NCI-H2081 (cell line): ENCODE data around the gene BHLHE23.
A peak's percentile ranks its signal among the peaks of the same experiment; 100 is the strongest.

ENCODE experiments used
- DNase-seq, 2 experiments: peaks; one replicate each; lab custom pipeline; 2025; lab: John Stamatoyannopoulos, UW

The BHLHE23 gene

DNA sequence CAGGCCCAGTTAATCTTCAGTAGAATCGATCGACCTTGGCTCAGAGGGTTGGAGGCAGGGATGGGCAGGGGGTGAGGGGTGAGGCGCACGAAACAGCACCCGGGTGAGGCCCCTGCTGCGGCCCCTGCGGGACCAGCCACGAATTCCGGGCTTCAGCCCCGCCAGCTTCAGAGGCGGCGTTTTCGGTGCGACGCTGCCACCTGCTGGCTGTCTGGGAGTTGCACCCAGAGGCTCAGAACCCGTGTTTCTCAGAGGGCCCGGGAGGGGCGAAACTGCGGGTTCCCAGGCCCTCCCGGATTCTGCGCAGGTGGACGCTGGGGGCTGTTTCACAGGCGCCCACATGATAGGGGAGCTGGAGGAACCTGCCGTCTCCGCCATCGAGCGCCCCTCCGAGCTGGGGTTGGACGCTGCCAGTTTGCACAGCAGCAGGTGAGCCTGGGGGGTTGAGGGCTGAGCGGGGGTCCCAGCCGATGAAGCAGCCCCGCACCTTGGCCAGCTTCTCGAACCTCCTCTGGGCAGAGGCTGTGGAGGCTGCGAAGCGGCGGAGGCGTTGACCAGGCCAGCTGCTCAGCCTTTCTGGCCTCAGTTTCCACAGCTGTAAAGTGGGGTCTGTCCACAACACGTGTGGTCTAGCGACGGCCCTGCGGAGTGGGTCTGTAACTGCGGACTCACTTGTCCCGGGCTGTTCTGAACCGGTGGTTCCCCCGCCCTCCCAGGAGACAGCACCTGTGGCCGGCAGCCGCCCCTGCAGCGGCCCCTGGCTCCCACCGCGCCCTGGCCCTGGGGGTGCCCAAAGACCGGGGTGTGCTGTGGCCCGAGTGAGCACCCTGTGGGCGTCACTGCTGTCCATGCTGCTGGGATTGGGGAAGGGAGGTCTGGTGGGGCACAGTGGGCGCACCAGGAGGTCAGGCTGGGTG, 2.5 kb upstream of the BHLHE23 start:
- peak; percentile 57 to 67 for DNase-seq

DNA sequence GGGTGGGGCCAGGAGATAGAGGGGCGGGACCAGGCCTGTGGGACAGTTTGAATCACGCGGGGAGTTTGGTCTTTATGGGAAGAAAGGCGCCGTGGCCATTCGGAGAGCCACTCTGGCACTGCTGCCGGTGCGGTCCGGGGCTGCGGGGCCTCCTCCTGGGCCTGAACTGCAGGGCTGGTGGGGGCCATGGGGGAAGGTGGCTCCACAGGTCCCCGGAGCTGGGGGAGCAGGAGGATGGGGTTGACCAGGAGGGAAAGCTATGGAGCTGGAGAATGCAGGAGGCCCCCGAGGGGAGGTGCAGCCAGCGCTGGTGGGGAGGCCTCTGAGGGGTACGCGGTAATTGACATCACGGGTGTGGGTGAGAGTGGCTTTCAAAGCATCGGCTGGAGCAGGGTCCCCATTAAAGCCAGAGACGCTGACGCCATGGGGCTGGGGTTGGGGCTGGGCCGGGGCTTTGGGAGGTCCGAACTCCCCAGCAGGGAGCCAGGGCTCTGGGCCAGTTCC, 1.8 kb upstream of the BHLHE23 start:
- DNase-seq, result no peak

DNA sequence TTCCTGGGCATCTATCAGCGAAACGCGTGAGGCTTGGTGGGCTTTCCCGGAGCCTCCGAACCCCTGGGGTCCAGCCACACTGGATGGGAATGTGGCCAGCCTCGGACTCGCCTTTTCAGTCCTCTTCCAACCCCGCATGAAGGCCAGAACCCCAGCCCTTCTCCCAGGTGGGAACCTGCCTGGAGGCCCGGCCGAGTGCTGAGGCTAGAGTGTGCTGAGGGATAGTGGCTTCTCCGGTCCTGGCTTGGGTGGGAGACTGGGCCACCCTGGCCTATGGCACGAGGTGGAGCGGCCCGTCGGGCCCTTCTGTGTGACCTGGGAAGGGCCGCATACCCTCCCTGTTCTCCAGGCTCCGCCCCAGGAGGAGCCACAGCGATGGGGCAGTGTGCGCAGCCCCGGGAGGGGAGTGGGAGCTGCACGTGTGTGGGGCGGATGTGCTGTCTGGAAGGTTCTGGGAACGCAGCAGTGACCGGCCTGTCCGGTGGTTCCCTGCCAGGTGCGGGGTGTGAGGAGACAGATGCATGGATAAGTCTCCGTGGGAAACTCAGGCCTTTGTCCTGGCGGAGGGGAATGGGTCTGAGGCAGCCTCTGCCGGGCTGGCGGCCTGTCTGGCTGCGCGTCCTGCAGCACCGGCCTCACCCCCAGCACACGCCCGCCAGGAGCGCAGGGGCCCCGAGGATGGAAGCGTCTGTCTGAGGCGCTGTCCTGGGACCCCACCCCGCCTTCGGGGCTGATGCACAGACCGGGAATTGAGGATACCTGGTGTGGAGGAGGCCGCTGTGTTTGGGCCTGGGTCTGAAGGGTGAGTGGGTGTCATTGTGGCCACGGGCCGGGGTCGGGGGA, 1.1 kb upstream of the BHLHE23 start:
- no peak for DNase-seq

DNA sequence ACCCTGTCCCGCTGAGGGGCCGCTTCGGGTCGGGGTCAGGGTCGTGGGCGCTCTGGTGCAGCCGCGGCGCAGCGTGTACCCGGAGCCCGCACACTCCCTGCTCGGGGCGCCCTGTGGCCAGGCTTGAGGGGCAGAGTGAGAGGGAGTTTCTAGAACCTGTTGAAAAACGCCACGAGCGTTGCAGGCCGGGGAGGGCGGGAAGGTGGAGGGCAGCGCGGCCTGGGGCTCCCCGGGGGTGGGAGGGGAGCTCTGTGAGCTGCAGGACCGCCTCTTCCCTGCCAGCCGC, 539 bp upstream of the BHLHE23 start:
- no peak for DNase-seq

DNA sequence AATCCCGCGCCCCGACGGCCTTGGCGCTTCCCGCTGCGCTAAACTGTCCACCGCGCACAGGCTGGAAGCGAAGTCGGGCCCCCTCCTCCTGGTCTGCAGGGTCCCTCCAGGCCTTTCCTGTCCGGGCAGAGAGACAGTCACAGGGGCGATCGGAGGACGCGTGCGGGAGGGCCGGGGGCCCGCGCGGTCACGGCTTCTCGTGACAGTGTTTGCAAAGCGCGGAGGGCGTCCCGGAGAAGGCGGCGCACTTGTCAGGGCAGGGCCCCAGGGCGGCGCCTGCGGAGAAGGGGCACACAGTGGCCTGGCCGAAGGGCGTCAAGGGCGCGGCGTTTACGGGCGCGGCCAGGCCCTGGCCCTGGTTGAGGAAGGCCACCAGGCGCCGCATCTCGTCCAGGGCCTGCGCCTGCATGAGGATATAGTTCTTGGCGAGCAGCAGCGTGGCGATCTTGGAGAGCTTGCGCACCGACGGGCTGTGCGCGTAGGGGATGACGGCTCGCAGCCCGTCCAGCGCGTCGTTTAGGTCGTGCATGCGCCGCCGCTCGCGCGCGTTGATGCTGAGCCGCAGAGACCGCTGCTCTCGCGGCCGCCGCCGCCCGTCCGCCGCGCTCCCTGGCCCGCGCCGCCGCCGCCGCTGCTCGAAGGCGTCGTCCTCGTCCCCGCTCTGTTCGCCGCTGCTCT, 763 bp downstream of the BHLHE23 start:
- DNase-seq, result no peak

DNA sequence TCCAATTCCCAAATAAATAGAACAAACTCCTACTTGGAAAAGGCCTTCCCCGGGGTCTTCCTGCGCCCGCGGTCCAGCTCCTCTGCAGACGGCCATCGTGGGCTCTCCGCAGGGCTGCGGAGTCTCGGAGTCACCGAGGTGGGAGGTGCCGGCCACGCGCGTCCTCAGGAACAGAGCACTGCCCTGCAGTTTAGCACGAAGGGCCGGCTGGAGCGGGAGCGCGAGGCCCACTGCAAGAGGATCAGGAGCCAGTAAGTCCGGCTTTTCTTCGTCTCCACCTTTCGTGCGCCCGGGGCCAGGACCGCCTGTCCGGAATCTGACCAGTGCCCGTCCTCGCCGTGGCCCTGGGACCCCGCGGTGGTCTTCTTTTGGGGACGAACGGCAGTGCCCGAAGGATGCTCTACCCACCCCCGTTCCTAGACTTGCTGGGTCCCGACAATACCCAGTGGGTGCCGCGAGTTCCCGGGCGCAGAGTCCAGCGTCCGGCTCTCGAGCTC, 1.4 kb downstream of the BHLHE23 start:
- DNase-seq, result no peak

DNA sequence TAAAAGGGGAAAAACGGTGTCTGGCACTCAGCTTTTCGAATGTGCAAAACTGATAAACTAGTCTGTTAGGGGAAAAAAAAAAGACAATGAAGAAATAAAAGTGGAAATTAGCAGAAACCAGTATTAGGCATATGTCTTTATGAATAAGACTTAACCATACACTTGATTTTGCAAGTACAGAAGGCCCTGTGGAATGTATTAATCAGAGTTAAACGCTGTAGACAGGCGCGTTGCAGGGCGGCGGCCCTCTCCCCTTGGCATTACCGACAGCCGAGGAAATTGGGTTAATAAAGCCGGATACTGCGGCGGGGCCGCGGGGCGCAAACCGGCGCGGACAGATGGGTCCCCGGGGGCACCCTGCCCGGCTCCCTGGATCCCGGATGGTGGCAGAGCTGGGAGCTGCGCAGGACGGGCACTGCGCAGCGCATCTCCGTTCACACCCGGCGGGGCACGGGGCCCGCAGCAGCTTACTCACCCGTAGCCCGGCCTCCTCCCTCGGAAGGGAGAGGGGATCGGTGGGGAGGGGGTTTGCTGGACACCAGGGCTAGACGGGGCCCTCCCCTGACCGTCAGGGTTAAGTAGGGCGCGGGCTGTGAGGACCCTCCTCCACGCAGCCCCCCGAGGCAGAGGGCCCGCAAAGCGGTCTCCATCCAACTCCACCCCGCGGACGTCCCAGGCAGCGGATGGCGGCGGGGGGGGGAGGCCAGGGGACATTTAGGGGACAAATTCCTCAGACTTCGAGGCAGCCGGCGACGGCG, 2.0 kb downstream of the BHLHE23 start:
- DNase-seq, result no peak

DNA sequence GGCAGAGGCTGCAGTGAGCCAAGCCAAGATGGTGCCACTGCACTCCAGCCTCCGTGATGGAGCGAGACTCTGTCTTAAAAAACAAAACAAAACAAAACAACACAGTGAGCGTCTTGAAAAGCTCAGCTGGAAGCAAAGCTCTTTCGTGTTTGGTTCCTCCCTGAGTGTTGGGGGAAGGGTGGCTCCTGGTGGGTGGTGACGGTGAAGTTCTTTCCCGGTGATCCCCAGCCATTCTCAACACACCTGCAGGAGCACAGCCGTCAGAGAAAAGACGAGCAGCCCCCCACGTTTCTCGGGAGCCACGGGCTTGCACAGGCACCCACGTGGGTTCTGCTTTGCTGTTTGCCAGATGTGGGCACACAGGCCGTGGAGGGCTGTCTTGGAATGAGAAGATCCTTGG, 3.2 kb downstream of the BHLHE23 start:
- no peak for DNase-seq

DNA sequence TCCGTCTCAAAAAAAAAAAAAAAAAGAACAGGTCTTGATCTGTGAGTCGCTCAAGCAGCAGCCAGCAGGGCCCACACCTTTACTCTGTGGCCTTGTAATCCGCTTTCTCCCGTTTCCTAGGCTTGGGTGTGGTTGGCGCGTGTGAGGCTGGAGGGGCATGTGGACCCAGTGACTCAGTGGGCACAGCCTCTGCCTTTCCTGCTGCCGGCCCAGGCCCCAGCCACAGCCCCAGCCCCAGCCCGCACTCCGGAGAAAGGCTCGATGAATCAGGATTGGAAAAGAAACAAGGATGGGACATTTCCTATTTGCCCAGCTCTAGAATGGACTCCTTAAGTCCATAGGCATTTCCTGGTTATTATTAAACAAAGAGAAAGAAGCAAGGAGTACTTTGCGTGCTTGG, 4.3 kb downstream of the BHLHE23 start:
- DNase-seq, result no peak

DNA sequence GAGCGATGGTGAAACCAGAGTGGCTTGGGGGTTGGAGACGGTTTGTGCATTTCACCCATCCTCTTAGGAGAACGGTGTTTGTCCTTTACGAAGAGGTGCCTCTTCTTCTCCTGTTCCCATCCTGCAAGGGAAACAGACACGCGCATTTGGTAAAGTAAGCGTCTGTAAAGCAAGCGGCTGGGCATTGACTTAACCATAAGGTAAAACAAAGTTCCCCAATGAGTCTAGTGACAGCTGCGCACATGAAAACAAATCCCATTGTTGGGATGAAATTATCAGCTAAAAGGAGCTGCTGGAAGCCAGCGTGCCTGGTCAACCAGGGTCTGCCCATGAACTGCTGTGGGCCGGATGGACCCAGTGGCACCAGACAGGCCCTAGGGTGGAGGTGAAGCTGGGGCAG, 5.8 kb downstream of the BHLHE23 start:
- no peak for DNase-seq

DNA sequence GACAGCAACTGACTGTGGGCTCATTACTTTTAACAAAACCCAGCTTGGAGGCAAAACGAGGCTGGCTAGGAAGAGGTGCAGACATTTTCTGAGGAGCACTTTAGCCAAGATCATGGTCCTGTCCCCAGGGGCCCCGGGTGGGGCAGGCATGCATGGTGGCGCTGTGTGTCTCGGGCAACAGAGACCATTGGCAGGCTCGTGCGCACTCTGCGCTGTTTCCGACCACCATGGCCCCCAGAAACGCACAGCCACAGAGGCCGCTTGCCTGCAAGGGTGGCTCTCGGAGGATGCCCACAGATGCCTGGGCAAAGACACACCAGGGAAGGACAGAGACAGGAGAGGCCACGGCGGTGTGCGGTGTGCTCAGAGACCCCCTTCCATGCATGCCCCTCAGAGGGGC, 6.7 kb downstream of the BHLHE23 start:
- no peak for DNase-seq

DNA sequence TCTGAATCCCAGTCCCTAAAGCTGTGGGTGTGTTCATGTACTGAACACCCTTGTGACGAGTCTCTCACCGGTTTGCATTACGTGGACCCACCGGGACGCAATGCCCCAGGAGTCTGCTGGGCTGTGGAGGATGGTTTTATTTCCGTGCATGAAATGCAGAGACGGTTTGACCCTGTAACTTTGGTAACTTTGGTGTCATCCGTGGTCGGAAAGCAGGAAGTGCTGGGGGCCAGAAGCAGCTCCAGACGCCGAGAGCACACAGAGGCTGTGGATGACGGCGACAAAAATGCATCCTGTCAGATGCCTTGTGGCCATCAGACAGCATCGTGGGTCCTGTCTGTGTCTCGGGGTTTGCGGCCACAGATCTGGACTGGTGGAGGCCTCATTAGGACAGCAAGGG, 7.2 kb downstream of the BHLHE23 start:
- DNase-seq, result no peak

DNA sequence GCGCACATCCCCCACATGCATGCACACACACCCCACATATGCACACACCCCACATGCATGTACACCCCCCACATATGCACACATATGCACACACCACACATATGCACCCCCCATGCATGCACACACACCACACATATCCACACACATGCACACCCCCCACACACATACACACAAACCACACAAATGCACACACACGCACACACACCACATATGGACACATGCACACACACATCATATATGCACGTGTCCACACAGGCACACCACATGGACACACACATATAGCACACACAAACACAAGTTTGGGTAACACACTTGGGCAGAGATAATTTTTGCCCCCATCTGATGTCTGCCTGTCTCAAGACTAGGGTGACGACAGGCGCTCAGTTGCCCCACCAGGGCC, 8.3 kb downstream of the BHLHE23 start:
- no peak for DNase-seq

DNA sequence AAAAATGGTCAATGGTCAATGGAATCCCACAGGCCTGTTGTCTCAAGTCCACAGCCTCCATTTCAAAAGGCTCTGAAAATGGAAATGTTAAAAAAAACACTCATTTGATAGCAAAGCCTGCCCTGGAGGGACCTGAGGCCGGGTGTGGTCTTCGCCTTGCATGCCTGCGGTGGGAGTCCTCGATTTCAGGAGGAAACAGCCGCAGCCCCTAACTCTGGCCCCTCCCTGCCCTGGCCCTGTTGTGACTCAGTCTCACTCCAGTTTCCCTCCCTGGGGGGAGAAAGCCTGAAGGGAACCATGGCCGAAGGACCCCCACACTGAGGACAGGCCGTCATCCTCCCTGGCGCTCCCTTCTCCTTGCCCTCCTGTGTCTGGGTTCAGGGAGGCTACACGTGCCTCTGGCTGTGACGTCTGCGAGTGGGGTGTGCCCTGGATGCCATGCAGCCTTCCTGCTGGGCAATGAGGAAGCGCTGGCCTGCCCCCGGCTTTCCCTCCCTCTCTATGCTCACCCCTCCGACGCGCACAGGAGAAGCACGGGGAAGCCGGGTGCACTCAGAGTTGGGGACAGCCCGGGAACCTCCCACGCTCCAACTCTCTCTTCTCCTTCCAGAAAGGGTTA, 9.2 kb downstream of the BHLHE23 start:
- DNase-seq, result no peak

DNA sequence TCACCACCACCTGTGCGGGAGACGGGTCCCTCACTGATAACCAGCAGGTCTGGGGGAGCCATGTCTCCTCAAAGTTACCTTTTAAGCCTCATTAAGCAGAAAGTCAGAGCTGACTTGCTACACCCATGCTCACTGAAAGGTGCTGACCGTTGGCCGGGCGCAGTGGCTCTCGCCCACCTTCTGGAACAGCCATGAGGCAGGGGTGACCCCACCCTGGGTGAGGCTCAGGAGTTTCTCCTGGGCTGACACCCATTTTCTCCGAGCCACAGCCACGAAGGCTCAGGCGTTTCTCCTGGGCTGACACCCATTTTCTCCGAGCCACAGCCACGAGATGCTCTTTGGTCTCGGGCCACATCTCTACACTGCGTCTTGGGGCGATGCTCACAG, 10.2 kb downstream of the BHLHE23 start:
- DNase-seq, result no peak

DNA sequence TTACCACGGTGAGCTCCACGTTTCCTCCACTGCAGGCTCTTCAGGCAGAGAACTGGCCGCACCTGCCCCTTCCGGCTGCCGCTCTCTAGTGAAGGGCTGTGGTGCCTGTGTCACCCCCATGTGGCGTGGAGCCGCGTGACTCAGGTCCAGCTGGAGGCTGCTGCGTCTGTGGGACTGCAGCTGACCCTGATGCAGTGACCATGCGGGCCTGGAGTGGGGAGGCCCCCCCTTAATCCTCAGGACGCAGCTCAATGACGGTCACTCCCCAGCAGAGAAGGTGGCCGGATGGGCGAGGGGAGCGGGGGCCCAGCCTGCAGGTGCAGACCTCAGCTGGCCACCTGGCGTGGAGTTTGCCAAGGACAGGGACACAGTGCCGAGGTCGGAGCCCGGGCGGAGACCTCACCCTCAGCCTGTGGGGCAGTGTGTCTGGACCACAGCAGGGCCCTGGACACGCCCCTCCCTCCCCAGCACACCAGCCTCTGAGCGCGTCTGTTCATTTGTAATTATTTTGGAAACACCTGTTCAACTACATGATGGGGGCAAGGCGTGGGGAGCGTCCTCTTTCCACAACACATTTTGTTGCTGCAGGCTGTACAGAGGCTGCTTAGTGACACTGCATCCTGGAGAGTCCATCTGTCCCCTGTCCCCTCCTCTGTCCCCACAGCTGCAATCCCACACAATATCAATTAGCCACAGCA, 10.7 kb downstream of the BHLHE23 start:
- no peak for DNase-seq

DNA sequence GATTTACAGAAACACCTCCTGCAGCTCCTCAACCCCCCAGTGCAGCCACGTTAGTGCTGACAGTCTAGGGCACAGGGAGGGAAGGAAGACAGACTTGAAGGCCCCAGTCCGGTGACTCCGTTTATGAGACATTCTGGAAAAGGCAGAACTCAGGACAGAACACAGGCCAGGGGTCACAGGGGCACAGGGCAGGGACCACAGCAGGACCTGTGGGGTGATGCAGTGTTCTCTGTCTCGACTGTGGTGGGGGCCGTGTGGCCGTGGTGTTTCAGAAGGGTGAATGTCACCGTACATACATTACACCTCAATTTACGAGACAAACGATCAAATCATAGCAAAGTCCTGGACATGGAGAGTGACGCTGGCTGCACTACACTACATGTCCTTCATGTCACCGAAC, 11.3 kb downstream of the BHLHE23 start:
- DNase-seq, result no peak

DNA sequence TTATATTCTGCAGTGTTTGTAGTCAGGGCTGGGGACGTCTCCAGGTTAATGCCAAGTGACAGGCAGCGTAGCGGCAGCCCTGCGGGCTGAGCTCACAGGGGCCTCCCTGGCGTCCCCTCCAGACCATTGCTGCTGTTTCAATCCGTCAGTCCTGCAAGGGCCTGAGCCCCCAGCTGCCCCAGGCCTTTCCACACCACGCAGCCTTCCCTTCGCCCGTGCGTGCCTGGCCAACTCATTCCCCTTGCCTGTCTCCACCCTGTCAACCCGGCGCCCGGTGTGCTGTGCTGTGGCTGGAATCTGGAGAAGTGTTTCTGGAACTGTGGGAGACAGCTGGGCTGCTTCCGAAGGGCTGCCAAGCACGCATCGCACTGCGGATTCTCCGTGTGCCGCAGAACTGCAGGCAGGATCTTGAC, 11.9 kb downstream of the BHLHE23 start:
- no peak for DNase-seq

DNA sequence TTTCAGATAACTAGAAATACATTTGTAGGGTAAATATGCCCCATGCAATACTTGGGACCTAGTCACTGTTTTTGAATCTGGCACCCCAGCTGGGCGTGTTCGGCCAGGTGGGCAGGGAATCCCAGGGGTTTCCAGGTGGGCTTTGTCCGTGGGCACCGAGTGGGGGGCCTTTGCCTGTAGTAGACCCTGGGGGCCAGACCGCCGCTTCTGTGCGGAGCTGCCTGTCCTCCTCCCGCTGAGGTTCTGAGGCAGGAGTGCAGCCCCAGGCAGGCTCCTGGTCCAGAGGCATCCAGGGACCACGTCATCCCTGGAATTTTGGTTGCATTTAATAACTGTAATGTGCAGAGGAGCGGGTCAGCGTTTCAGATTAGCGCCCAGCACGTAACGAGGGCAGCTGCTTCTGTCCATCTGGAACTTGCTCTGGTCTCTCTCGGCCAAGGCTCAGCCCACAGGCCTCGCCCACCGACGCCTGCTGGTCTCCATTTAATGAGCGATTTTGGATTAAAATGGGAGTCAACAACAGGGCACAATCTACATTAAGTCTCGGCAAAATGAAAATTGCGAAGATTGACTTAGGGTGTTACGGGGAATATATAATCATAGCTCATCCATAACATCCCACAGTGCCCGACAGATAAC, 12.8 kb downstream of the BHLHE23 start:
- no peak for DNase-seq

DNA sequence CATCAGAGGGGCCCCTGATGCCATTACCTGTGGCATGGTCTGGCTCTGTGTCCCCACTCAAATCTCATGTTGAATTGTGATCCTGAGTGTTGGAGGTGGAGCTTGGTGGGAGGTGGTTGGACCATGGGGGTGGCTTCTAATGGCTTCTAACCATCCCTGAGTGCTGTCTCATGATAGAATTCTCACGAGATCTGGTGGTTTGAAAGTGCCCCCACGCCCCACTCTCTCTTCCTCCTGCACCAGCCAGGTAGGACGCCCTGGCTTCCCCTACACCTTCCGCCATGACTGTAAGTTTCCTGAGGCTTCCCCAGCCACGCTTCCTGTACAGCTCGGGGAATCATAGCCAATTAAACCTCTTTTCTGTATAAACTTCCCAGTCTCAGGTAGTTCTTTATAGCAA, 14.9 kb downstream of the BHLHE23 start:
- no peak for DNase-seq
